Astrocyte (in vitro differentiated cells and primary cell): Measurements from ENCODE around the gene SEMA7A.

ENCODE experiments used
- EZH2 ChIP-seq: IDR thresholded peaks from 2 replicates; pipeline ENCODE4 v1.6.1; 2012; ENCODE audit warnings: mild to moderate bottlenecking, low read length, inconsistent platforms; ENCODE audit not compliant: insufficient read depth
- TF ChIP-seq, protein P1 (sequence below): IDR thresholded peaks from 2 replicates; pipeline ENCODE4 v1.5.1; 2011; ENCODE audit warnings: low read depth, mild to moderate bottlenecking, inconsistent platforms, low read length, moderate library complexity; ENCODE audit not compliant: insufficient read depth

DNA sequence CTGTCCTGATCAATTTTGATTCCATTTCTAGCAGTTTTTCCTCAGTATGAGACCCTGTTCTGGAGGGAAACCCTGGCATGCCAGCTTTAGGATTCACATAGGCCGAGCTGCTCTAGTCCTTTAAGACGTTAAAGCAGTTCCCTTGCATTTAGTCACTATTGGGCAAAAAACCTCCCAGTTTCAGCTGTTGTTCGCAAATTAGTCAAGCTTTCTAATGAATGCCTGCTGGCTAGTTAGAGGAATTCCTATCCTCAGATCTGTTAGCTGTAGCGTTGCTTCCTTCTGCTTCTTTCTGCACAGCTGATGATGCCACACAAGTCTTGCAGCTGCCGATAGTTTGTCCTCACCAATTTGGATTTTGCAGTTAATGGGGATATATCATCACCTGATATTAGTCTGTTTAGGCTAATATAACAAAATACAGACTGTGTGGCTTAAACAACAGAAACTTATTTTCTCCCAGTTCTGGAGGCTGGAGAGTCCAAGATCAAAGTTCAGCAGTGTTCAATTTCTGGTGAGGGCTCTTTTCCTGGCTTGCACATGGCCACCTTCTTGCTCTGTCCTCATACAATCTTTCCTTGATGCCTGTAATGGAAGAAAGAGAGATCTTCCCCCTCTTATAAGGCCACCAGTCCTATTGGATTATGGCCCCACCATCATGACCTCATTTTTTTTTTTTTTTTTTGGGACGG, 34.7 kb upstream of the SEMA7A start:
- TF ChIP-seq, protein P1, sequence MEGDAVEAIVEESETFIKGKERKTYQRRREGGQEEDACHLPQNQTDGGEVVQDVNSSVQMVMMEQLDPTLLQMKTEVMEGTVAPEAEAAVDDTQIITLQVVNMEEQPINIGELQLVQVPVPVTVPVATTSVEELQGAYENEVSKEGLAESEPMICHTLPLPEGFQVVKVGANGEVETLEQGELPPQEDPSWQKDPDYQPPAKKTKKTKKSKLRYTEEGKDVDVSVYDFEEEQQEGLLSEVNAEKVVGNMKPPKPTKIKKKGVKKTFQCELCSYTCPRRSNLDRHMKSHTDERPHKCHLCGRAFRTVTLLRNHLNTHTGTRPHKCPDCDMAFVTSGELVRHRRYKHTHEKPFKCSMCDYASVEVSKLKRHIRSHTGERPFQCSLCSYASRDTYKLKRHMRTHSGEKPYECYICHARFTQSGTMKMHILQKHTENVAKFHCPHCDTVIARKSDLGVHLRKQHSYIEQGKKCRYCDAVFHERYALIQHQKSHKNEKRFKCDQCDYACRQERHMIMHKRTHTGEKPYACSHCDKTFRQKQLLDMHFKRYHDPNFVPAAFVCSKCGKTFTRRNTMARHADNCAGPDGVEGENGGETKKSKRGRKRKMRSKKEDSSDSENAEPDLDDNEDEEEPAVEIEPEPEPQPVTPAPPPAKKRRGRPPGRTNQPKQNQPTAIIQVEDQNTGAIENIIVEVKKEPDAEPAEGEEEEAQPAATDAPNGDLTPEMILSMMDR, result no peak
- no peak for TF ChIP-seq EZH2
